ENCODE measurements around the gene SSR2. TPM values are rescaled to one million over a fixed set of nuclear protein-coding genes. Genes with fewer than 3 reads are reported as not detected.
A peak's percentile ranks its signal among the peaks of the same experiment; 100 is the strongest.
"Not testable (repeated sequence)": the region's sequence is repeated elsewhere in the genome, so short reads cannot be mapped to it uniquely, and the experiment has no call there.

The SSR2 gene
- polyA plus RNA-seq, 1 experiment = 935 TPM

GRCh38 chr1:155989242-155990004, 31.3 kb downstream of the SSR2 start:
- H3K27me3 ChIP-seq (ENCODE audit: control insufficient read depth, insufficient read depth, low read length) = no peaks in the 10 kb centered on the region
- H3K36me3 ChIP-seq (ENCODE audit: control insufficient read depth, insufficient read depth, low read length) = no peaks in the 10 kb centered on the region
- no peak for DNase-seq (ENCODE audit: low read depth)
- peak; percentile 98 for TF ChIP-seq CTCF (IDR thresholded peaks at IDR 0.05; ENCODE audit: insufficient read depth, low read depth, low read length)
- ChIA-PET CTCF (interaction anchor here (0.6 to 4.1 kb wide), 31 partner anchors 9 to 244 kb away, joined by 3 to 57 read pairs (median 3); partner anchors contain the start of genes ARHGEF2, KHDC4 and RXFP4), POLR2A (no interaction called here)
- 0 out of 2 replicates have a peak overlapping the region, but pooled peaks have one; percentile 4 for H3K4me3 ChIP-seq (ENCODE audit: low read depth, low read length)

GRCh38 chr1:155984903-155985645, 35.7 kb downstream of the SSR2 start:
- H3K4me3 ChIP-seq (ENCODE audit: low read depth, low read length); POLR2A ChIA-PET; H3K27me3 ChIP-seq (ENCODE audit: control insufficient read depth, insufficient read depth, low read length); DNase-seq (ENCODE audit: low read depth); H3K36me3 ChIP-seq (ENCODE audit: control insufficient read depth, insufficient read depth, low read length): not testable (repeated sequence)
- CTCF ChIA-PET = interaction anchor here (1.3 to 7.5 kb wide), 4 partner anchors 16 to 51 kb away, joined by 3 to 57 read pairs (median 7); partner anchors contain the start of gene KHDC4

GRCh38 chr1:155984341-155984740, 36.4 kb downstream of the SSR2 start:
- CTCF ChIA-PET = interaction anchor here (0.6 to 7.5 kb wide), 7 partner anchors 11 to 50 kb away, joined by 3 to 57 read pairs (median 5); partner anchors contain the start of gene KHDC4
- Histone ChIP-seq H3K4me3 (ENCODE audit: low read depth, low read length) (no peak overlapping the region), H3K36me3 (ENCODE audit: control insufficient read depth, insufficient read depth, low read length) (no peaks in the 10 kb centered on the region; the same call in none of the 2 replicates), H3K27me3 (ENCODE audit: control insufficient read depth, insufficient read depth, low read length) (no peaks in the 10 kb centered on the region)
- POLR2A ChIA-PET = no interaction called here
- DNase-seq (ENCODE audit: low read depth) = no peak
- TF ChIP-seq CTCF (IDR thresholded peaks at IDR 0.05; ENCODE audit: insufficient read depth, low read depth, low read length) = no peak

GRCh38 chr1:155983191-155984024, 37.3 kb downstream of the SSR2 start:
- DNase-seq (ENCODE audit: low read depth) = peak; percentile 99
- ChIA-PET POLR2A (interaction anchor here (0.6 kb wide), 1 partner anchor 38 kb away, joined by 3 read pairs; no protein-coding TSS in a partner anchor), CTCF (interaction anchor here (0.6 to 7.5 kb wide), 8 partner anchors 12 to 97 kb away, joined by 3 to 57 read pairs (median 6); partner anchors contain the start of gene KHDC4)
- no peak; the same call in 1 of the 2 replicates for TF ChIP-seq CTCF (IDR thresholded peaks at IDR 0.05; ENCODE audit: insufficient read depth, low read depth, low read length)
- no peaks in the 10 kb centered on the region for H3K27me3 ChIP-seq (ENCODE audit: control insufficient read depth, insufficient read depth, low read length)
- peak overlapping the region; percentile 80 for H3K4me3 ChIP-seq (ENCODE audit: low read depth, low read length)
- H3K36me3 ChIP-seq (ENCODE audit: control insufficient read depth, insufficient read depth, low read length) = peaks cover 1% of the 10 kb centered on the region

- DNase-seq (ENCODE audit: low read depth) = no peak
- ChIA-PET POLR2A (no interaction called here), CTCF (interaction anchor here (1.0 to 7.5 kb wide), 4 partner anchors 11 to 43 kb away, joined by 3 to 57 read pairs (median 8); no protein-coding TSS in a partner anchor)
- no peaks in the 10 kb centered on the region for H3K27me3 ChIP-seq (ENCODE audit: control insufficient read depth, insufficient read depth, low read length)
- peaks cover 1% of the 10 kb centered on the region for H3K36me3 ChIP-seq (ENCODE audit: control insufficient read depth, insufficient read depth, low read length)
- TF ChIP-seq CTCF (IDR thresholded peaks at IDR 0.05; ENCODE audit: insufficient read depth, low read depth, low read length) = no peak
- peak overlapping the region; percentile 80 for H3K4me3 ChIP-seq (ENCODE audit: low read depth, low read length)
Observed at GRCh38 chr1:155982106-155982505, 38.6 kb downstream of the SSR2 start.
